ENCODE data around the gene FBXL7.

GRCh38 chr5:15574806-15575325, 74.9 kb downstream of the FBXL7 start:
- TF ChIP-seq, protein P1, sequence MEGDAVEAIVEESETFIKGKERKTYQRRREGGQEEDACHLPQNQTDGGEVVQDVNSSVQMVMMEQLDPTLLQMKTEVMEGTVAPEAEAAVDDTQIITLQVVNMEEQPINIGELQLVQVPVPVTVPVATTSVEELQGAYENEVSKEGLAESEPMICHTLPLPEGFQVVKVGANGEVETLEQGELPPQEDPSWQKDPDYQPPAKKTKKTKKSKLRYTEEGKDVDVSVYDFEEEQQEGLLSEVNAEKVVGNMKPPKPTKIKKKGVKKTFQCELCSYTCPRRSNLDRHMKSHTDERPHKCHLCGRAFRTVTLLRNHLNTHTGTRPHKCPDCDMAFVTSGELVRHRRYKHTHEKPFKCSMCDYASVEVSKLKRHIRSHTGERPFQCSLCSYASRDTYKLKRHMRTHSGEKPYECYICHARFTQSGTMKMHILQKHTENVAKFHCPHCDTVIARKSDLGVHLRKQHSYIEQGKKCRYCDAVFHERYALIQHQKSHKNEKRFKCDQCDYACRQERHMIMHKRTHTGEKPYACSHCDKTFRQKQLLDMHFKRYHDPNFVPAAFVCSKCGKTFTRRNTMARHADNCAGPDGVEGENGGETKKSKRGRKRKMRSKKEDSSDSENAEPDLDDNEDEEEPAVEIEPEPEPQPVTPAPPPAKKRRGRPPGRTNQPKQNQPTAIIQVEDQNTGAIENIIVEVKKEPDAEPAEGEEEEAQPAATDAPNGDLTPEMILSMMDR (optimal IDR thresholded peaks at IDR 0.05 in 1 of 3, IDR thresholded peaks at IDR 0.05 in 1 of 3, conservative IDR thresholded peaks at IDR 0.05 in 1 of 3; ENCODE audit: extremely low read depth in 1 of 3, insufficient read depth in 2 of 3, low read length in 3 of 3), result no peak
- TF ChIP-seq EZH2 (IDR thresholded peaks at IDR 0.05; ENCODE audit: low read length), result no peak
